H1 (cell line): ENCODE measurements around the gene SESN1. TPM values are rescaled to one million over a fixed set of nuclear protein-coding genes. Genes with fewer than 3 reads are reported as not detected.

Source experiments
- BCL11A ChIP-seq, 2 experiments: IDR thresholded peaks; one replicate each; pipeline ENCODE4 v1.6.1; 2011; ENCODE audit warnings: low read depth in 2 of 2, low read length in 2 of 2, mild to moderate bottlenecking in 2 of 2
- MAFK ChIP-seq: IDR thresholded peaks from 2 replicates; pipeline ENCODE4 v1.6.1; 2012; ENCODE audit warnings: low read depth, mild to moderate bottlenecking, improper control_type of control experiment, low read length
- polyA plus RNA-seq, 7 experiments: library from polyadenylated mRNA; depleted of rRNA in 3 of 7; stranded (reverse) in 5 of 7; unstranded in 2 of 7; fragments of >200 nt in 5 of 7; fragments of 200-250 nt in 2 of 7; gene quantifications; 1 replicate in 5 of 7; 2 replicates in 1 of 7; 4 replicates in 1 of 7; pipeline versions ENCODE4 v1.2.1 to v1.2.3, GENCODE V29; 2011 to 2013; ENCODE audit warnings: missing spikeins in 2 of 7, mixed read lengths in 2 of 7
- total RNA-seq: library from RNA; stranded (reverse); fragmentation: NEBNext Ultra II Directional; extraction: Animal tissue kit (Norgen Biotek cat#: 25700); gene quantifications from 2 replicates; pipeline ENCODE4 v1.2.1, GENCODE V29; 2021
- TF ChIP-seq, protein P1 (sequence below): IDR thresholded peaks from 2 replicates; pipeline ENCODE4 v1.6.1; 2012; ENCODE audit warnings: low read length, inconsistent platforms

Gene SESN1
- total and polyA plus RNA-seq, 2 of the 8 experiments (the other 6 are each of a cell fraction or from before 2014, with no cell fraction given), result 12.8 to 15.6 TPM

DNA sequence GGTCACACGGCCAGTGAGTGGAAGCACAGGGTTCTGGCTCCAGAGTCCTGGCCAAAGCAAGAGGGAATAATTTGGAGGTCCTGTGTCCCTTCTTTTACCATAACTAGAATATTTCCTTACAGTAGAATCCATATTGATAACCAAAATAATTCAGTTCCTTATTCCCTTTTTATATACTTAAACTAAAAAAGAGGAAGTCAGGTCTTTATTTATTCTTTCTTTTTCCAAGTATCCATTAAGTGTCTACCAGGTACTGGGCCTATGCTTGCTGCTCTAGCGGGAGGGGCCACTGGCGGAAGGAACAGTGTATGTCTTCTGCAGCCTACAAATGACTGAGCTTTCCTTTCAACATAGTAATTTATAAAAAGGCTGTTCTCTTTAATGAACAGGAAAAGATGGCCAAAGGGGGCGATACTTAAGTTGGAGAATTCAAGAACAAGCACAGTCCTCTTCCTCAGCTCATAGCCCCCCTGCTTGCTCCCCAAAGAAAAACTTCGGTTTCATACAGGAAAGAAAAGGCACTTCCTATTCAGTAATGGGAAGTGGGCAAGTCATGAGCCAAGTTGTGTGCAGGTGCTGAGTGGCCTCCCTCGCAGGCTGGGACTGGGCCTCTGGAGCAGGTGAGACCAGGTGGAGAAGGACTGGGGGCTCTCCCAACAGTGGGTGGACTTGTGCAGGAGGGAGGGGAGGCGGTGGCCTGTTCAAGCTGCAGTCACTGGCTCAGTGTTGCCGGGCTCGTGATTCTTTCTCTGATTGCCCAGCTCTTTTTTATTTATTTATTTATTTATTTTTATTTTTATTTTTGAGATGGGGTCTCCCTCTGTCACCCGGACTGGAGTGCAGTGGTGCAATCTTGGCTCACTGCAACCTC, 135.5 kb downstream of the SESN1 start (continued):
- TF ChIP-seq MAFK, result no peak
- TF ChIP-seq, protein P1, sequence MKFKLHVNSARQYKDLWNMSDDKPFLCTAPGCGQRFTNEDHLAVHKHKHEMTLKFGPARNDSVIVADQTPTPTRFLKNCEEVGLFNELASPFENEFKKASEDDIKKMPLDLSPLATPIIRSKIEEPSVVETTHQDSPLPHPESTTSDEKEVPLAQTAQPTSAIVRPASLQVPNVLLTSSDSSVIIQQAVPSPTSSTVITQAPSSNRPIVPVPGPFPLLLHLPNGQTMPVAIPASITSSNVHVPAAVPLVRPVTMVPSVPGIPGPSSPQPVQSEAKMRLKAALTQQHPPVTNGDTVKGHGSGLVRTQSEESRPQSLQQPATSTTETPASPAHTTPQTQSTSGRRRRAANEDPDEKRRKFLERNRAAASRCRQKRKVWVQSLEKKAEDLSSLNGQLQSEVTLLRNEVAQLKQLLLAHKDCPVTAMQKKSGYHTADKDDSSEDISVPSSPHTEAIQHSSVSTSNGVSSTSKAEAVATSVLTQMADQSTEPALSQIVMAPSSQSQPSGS, result no peak
- no peak for TF ChIP-seq BCL11A (IDR thresholded peaks at IDR 0.05; ENCODE audit: low read depth in 2 of 2, low read length in 2 of 2)
